Heart right ventricle (tissue), 16 donors: ENCODE results near the gene LGALS1. TPM values are rescaled to one million over a fixed set of nuclear protein-coding genes. Genes with fewer than 3 reads are reported as not detected.

Experiments used
- ATAC-seq, 8 donors: fragments of 200-7000 bp; cut with Tn5 transposase; one replicate each; pipeline ENCODE4 v1.9.1; 2020; ENCODE audit warnings: mild to moderate bottlenecking in 8 of 8, moderate library complexity in 8 of 8, moderate number of reproducible peaks in 1 of 8
- DNase-seq, 2 donors: peaks; one replicate each; pipeline ENCODE4 v3.0.0-alpha.2; 2020
- H3K27ac ChIP-seq, 10 donors: fragments of 200-600 bp; sonication (generic) in 2 of 10; one replicate each; pipeline versions ENCODE4 v1.5.0 to v1.8.0; 2020 to 2022; ENCODE audit warnings: mild to moderate bottlenecking in 3 of 10
- H3K27me3 ChIP-seq, 7 donors: fragments of 200-600 bp; one replicate each; pipeline ENCODE4 v1.8.0; 2021 to 2022; ENCODE audit warnings: mild to moderate bottlenecking in 2 of 7
- H3K36me3 ChIP-seq, 9 donors: fragments of 200-600 bp; sonication (generic) in 1 of 9; one replicate each; pipeline versions ENCODE4 v1.5.0 to v1.8.0; 2020 to 2022; ENCODE audit warnings: mild to moderate bottlenecking in 2 of 9
- H3K4me1 ChIP-seq, 9 donors: fragments of 200-600 bp; sonication (generic) in 1 of 9; one replicate each; pipeline versions ENCODE4 v1.5.0 to v1.8.0; 2020 to 2022; ENCODE audit warnings: mild to moderate bottlenecking in 4 of 9
- H3K4me3 ChIP-seq, 10 donors: fragments of 200-600 bp; sonication (generic) in 2 of 10; one replicate each; pipeline versions ENCODE4 v1.5.0 to v1.8.0; 2020 to 2022; ENCODE audit warnings: mild to moderate bottlenecking in 7 of 10, moderate library complexity in 2 of 10
- H3K9me3 ChIP-seq, 11 donors: fragments of 200-600 bp in 10 of 11; sonication (generic) in 2 of 11; one replicate each; pipeline versions ENCODE4 v1.5.0 to v1.8.0; 2013 to 2022; ENCODE audit warnings: mild to moderate bottlenecking in 2 of 11, control low read depth in 1 of 11, moderate library complexity in 1 of 11
- CTCF ChIP-seq, 9 donors: fragments of 200-600 bp; sonication (generic) in 2 of 9; IDR thresholded peaks; one replicate each; pipeline versions ENCODE4 v1.5.0 to v1.8.0; 2021 to 2022; ENCODE audit warnings: antibody characterized with exemption in 9 of 9, mild to moderate bottlenecking in 5 of 9, moderate library complexity in 1 of 9
- WGBS, 2 donors: extraction: QIAGEN DNeasy Blood & Tissue Kit; methylation state at CpG; one replicate each; pipeline ENCODE4 v1.1.7; 2013; ENCODE audit warnings: inconsistent platforms in 1 of 2; 5-methylcytosine and 5-hydroxymethylcytosine counted together
- intact Hi-C, 10 donors: fragments of 100-400 bp; cut with DNase I; formaldehyde crosslinking; loops; one replicate each; pipeline versions ENCODE4 v1.11.1 to v1.14.2; 2022
- polyA plus RNA-seq, 2 donors: library from polyadenylated mRNA; stranded (reverse); fragments of 200-250 nt; gene quantifications; one replicate each; pipeline ENCODE4 v1.2.3, GENCODE V29; 2013
- total RNA-seq, 10 donors: library from RNA; stranded (reverse); fragmentation: NEBNext Ultra II Directional in 3 of 10; extraction: Animal tissue kit (Norgen Biotek cat#: 25700) in 3 of 10; gene quantifications; one replicate each; pipeline versions ENCODE4 v1.2.1 to v1.2.4, GENCODE V29; 2021 to 2023
- donor health status: Arrhythmogenic right ventricular cardiomyopathy.
- donor health status: ischemic (EF 13 %, LVEDD 7.1; RV severe dilation, severe dysfunction).
- donor health status: healthy with polysubstance abuse.
- donor health status: DM: no; HTN: yes; CAD: no.
- donor health status: DM: no; HTN: no; CAD: no.
- donor health status: ischemic (EF 25% LVEDD 6.9; RV normal size, moderate dysfunction).
- donor health status: ischemic (EF 25% LVEDD 5.7; RV mildly dilated, moderate dysfunction).
- donor health status: healthy.
- donor health status: DM: yes; HTN: yes; CAD: no.
- donor health status: Ischemic cardiomyopathy.
- donor health status: ischemic (EF 35%, LVEDD 5.7; RV mildly dilated, moderate dysfunction).
- donor health status: nonischemic (EF 11% LVEDD 7.7; RV severe dilation, severe dysfunction).
- donor health status: DM: yes; HTN: yes; CAD: no.
- donor health status: PGD.
- donor health status: ischemic (EF 29% LVEDD 5.4; RV normal size, mild dysfunction).
- donor health status: nonischemic (EF 23%, LVEDD 6.1; RV moderate dilation, normal function).

The LGALS1 gene
- total and polyA plus RNA-seq, 12 donors: 651 to 4,200 (median 803) TPM

GRCh38 chr22:37704645-37705044, 29.2 kb downstream of the LGALS1 start:
- H3K27me3 ChIP-seq: no peaks in the 10 kb centered on the region
- WGBS, 2 donors: 71 to 84% methylated on average over 3 of the region's 3 CpGs
- intact Hi-C loops: no loop called here
- no peak overlapping the region for H3K4me3 ChIP-seq
- H3K9me3 ChIP-seq: no peaks in the 10 kb centered on the region
- no peak for TF ChIP-seq CTCF (IDR thresholded peaks at IDR 0.05)
- H3K36me3 ChIP-seq: no peaks in the 10 kb centered on the region
- ATAC-seq: no peak
- no peak for DNase-seq
- H3K27ac ChIP-seq: no peak overlapping the region
- H3K4me1 ChIP-seq: peaks cover 0 to 29% (median 9%) of the 10 kb centered on the region in 9 donors

- H3K9me3 ChIP-seq: no peaks in the 10 kb centered on the region
- no peak for ATAC-seq
- intact Hi-C loops: no loop called here
- H3K36me3 ChIP-seq: no peaks in the 10 kb centered on the region
- H3K27me3 ChIP-seq: no peaks in the 10 kb centered on the region
- DNase-seq: no peak
- no peak overlapping the region for H3K27ac ChIP-seq
- peaks cover 0 to 29% (median 9%) of the 10 kb centered on the region in 9 donors for H3K4me1 ChIP-seq
- H3K4me3 ChIP-seq: no peak overlapping the region
- 97 to 98% methylated on average over 3 of the region's 3 CpGs for WGBS, 2 donors
- no peak for TF ChIP-seq CTCF (IDR thresholded peaks at IDR 0.05)
Observed at GRCh38 chr22:37705205-37705604, 29.8 kb downstream of the LGALS1 start.

- Histone ChIP-seq H3K36me3 (no peaks in the 10 kb centered on the region), H3K4me3 (no peak overlapping the region), H3K27ac (peak overlapping the region in 4 of 10 donors; percentile 41 to 77 (median 56)), H3K9me3 (no peaks in the 10 kb centered on the region), H3K27me3 (no peaks in the 10 kb centered on the region), H3K4me1 (peaks cover 0 to 15% (median 9%) of the 10 kb centered on the region in 9 donors)
- 73 to 83% methylated on average over 25 of the region's 25 CpGs for WGBS, 2 donors
- DNase-seq (peak; percentile 29 to 38), ATAC-seq (peak in 7 of 8 donors; percentile 52 to 87 (median 71))
- TF ChIP-seq CTCF (IDR thresholded peaks at IDR 0.05): no peak
- intact Hi-C loops: no loop called here
Observed at GRCh38 chr22:37708580-37709444, 33.4 kb downstream of the LGALS1 start.

- no peak for TF ChIP-seq CTCF (IDR thresholded peaks at IDR 0.05)
- Histone ChIP-seq H3K36me3 (no peaks in the 10 kb centered on the region), H3K4me3 (no peak overlapping the region), H3K4me1 (peaks cover 0 to 15% (median 9%) of the 10 kb centered on the region in 9 donors), H3K9me3 (no peaks in the 10 kb centered on the region), H3K27me3 (no peaks in the 10 kb centered on the region), H3K27ac (peak overlapping the region in 1 of 10 donors; percentile 77)
- intact Hi-C loops: no loop called here
- DNase-seq: no peak
- peak in 1 of 8 donors; percentile 6 for ATAC-seq
- whole genome bisulfite sequencing, 2 donors: 96% methylated on average over 15 of the region's 15 CpGs
Observed at GRCh38 chr22:37709445-37709765, 34.0 kb downstream of the LGALS1 start.
